ENCODE results near the gene TBC1D22A. TPM values are rescaled to one million over a fixed set of nuclear protein-coding genes. Genes with fewer than 3 reads are reported as not detected.
A peak's percentile ranks its signal among the peaks of the same experiment; 100 is the strongest.

Gene TBC1D22A
- total RNA-seq, 1 donor from 2014 or later: 14.0 TPM

GRCh38 chr22:46965555-46966494, 203.4 kb downstream of the TBC1D22A start:
- no peak for DNase-seq
- ATAC-seq (ENCODE audit: poor library complexity): no peak
- intact Hi-C loops (cut with DNase I): no loop called here

GRCh38 chr22:46966495-46966845, 204.0 kb downstream of the TBC1D22A start:
- intact Hi-C loops (cut with DNase I): no loop called here
- no peak for DNase-seq
- ATAC-seq (ENCODE audit: poor library complexity): no peak

GRCh38 chr22:46966846-46967245, 204.4 kb downstream of the TBC1D22A start:
- intact Hi-C loops (cut with DNase I): no loop called here
- no peak for DNase-seq
- ATAC-seq (ENCODE audit: poor library complexity): no peak

GRCh38 chr22:46967445-46968358, 205.3 kb downstream of the TBC1D22A start:
- no peak for ATAC-seq (ENCODE audit: poor library complexity)
- no peak for DNase-seq
- intact Hi-C loops (cut with DNase I): no loop called here

- DNase-seq (no peak), ATAC-seq (ENCODE audit: poor library complexity) (no peak)
- intact Hi-C loops (cut with DNase I): no loop called here
Measured at GRCh38 chr22:46968359-46968740, 205.9 kb downstream of the TBC1D22A start.

GRCh38 chr22:46968848-46969247, 206.4 kb downstream of the TBC1D22A start:
- DNase-seq (no peak), ATAC-seq (ENCODE audit: poor library complexity) (no peak)
- intact Hi-C loops (cut with DNase I): no loop called here

- intact Hi-C loops (cut with DNase I): no loop called here
- ATAC-seq (ENCODE audit: poor library complexity) (no peak), DNase-seq (no peak)
Measured at GRCh38 chr22:46969491-46969890, 207.0 kb downstream of the TBC1D22A start.

- ATAC-seq (ENCODE audit: poor library complexity) (no peak), DNase-seq (no peak)
- intact Hi-C loops (cut with DNase I): no loop called here
Measured at GRCh38 chr22:46969961-46970360, 207.5 kb downstream of the TBC1D22A start.

- intact Hi-C loops (cut with DNase I): no loop called here
- peak; percentile 47 for ATAC-seq (ENCODE audit: poor library complexity)
- DNase-seq: no peak
Measured at GRCh38 chr22:46970411-46971098, 208.1 kb downstream of the TBC1D22A start.

- intact Hi-C loops (cut with DNase I): no loop called here
- DNase-seq (peak; percentile 70), ATAC-seq (ENCODE audit: poor library complexity) (peak; percentile 90)
Measured at GRCh38 chr22:46971099-46971763, 208.8 kb downstream of the TBC1D22A start.

GRCh38 chr22:46971764-46972125, 209.3 kb downstream of the TBC1D22A start:
- intact Hi-C loops (cut with DNase I): no loop called here
- ATAC-seq (ENCODE audit: poor library complexity) (no peak), DNase-seq (no peak)

- no peak for DNase-seq
- no peak for ATAC-seq (ENCODE audit: poor library complexity)
- intact Hi-C loops (cut with DNase I): no loop called here
Measured at GRCh38 chr22:46972256-46972655, 209.8 kb downstream of the TBC1D22A start.

- no peak for DNase-seq
- ATAC-seq (ENCODE audit: poor library complexity): peak; percentile 47
- intact Hi-C loops (cut with DNase I): no loop called here
Measured at GRCh38 chr22:46972901-46973831, 210.7 kb downstream of the TBC1D22A start.

- ATAC-seq (ENCODE audit: poor library complexity): no peak
- DNase-seq: no peak
- intact Hi-C loops (cut with DNase I): no loop called here
Measured at GRCh38 chr22:46974077-46974476, 211.6 kb downstream of the TBC1D22A start.

GRCh38 chr22:46974631-46975585, 212.5 kb downstream of the TBC1D22A start:
- ATAC-seq (ENCODE audit: poor library complexity) (no peak), DNase-seq (no peak)
- intact Hi-C loops (cut with DNase I): no loop called here

GRCh38 chr22:46976143-46976542, 213.7 kb downstream of the TBC1D22A start:
- intact Hi-C loops (cut with DNase I): no loop called here
- ATAC-seq (ENCODE audit: poor library complexity) (no peak), DNase-seq (no peak)

- no peak for DNase-seq
- no peak for ATAC-seq (ENCODE audit: poor library complexity)
- intact Hi-C loops (cut with DNase I): no loop called here
Measured at GRCh38 chr22:46976598-46976997, 214.1 kb downstream of the TBC1D22A start.
